ENCODE measurements around the gene CLN6.

Gene CLN6

DNA sequence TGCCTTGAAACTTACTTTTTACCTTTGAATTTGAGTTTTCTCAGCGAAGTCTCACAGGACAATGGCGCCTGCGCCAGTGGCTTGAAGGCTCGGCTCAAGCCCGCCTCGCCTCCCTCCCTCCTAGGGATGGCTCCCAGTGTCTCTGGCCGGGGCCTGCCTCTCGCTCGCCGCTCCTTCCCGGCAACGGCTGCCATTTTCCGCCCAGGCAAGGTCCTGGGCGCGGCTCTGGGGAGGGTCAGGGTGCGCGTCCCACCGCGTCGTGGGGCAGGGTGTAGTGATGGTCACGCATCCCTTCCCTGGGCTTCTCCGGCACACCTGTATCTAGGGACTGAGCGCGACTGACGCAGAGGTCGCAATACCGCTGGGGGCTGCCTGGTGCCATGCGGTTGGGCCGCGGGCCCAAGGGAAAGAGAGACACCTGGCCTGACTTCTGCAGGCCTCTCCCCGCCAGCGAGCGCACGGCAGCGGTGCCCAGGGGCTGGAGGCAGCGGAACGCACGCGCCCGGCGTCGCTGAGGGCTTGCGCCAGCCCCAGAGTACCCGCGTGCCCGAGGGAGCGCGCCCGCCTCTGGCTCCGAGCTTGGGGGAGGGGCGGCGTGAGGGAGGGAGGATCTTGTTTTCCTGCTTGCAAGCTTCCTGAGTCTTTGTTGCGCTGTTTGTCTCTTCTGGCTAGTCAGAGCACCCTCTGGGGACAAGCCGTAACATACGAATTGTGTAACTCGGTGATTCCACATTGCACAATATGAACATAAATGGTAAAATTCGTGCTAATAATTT lies 27.3 kb upstream of the CLN6 start:
- TF ChIP-seq, protein P1, sequence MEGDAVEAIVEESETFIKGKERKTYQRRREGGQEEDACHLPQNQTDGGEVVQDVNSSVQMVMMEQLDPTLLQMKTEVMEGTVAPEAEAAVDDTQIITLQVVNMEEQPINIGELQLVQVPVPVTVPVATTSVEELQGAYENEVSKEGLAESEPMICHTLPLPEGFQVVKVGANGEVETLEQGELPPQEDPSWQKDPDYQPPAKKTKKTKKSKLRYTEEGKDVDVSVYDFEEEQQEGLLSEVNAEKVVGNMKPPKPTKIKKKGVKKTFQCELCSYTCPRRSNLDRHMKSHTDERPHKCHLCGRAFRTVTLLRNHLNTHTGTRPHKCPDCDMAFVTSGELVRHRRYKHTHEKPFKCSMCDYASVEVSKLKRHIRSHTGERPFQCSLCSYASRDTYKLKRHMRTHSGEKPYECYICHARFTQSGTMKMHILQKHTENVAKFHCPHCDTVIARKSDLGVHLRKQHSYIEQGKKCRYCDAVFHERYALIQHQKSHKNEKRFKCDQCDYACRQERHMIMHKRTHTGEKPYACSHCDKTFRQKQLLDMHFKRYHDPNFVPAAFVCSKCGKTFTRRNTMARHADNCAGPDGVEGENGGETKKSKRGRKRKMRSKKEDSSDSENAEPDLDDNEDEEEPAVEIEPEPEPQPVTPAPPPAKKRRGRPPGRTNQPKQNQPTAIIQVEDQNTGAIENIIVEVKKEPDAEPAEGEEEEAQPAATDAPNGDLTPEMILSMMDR (IDR thresholded peaks at IDR 0.05; ENCODE audit: insufficient read depth, low read depth, low read length, missing control alignments), result peak; percentile 31
- peak overlapping the region; percentile 53 for H3K4me3 ChIP-seq (ENCODE audit: low read length)
- DNase-seq (ENCODE audit: low read depth), result peak; percentile 97

DNA sequence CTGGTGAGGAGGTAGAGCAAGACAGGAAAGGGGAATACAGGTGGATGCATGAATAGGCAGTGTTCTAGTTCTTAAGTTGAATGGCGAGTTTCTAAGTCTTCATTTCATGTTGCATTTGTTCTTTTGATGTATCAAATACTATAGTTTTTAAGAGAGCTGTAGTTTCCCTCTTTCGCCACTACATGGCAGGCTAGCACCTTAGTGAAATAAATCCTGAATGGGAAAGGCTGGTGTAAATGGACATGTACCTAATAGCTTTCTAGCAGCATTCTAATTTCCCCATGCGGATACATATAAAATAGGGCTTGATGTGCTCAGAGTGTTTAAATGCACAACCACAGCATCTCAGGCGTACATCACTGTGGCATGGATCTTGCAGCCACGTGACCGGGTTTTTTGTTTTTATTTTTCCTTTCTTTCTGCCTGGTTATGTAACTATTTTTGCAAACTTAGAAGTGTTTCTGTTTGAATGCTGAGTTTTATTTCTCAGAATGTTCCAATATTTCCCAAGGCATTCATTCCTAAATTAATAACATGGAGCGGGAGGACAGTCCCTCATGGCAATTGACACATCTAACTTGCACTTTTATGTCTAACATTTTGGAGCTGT lies 23.5 kb upstream of the CLN6 start:
- DNase-seq (ENCODE audit: low read depth), result peak; percentile 88
- H3K4me3 ChIP-seq (ENCODE audit: low read length), result no peak overlapping the region
- TF ChIP-seq, protein P1 (IDR thresholded peaks at IDR 0.05; ENCODE audit: insufficient read depth, low read depth, low read length, missing control alignments), result peak; percentile 91

DNA sequence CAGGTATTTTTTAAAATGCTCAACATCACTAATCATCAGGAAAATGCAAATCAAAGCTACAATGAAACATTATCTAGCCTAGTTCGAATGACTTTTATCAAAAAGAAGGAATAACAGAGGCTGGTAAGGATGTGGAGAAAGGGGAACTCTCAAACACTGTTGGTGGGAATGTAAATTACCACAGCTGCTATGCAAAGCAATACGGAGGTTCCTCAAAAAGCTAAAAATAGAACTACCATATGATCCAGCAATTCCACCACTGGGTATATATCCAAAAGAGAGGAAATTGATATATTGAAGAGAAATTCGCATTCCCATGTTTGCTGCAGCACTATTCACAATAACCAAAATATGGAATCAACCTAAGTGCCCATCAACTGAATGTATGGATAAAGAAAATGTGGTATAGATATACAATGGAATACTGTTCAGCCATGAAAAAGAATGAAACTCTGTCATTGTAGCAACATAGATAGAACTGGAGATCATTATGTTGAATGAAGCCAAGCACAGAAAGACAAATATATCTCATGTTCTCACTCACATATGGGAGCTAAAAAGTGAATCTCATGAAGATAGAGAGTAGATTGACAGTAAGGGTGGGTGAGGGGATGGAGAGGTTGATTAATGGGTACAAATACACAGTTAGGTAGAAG lies 19.7 kb upstream of the CLN6 start:
- TF ChIP-seq, protein P1 (IDR thresholded peaks at IDR 0.05; ENCODE audit: insufficient read depth, low read depth, low read length, missing control alignments), result no peak
- no peak overlapping the region for H3K4me3 ChIP-seq (ENCODE audit: low read length)
- no peak for DNase-seq (ENCODE audit: low read depth)

DNA sequence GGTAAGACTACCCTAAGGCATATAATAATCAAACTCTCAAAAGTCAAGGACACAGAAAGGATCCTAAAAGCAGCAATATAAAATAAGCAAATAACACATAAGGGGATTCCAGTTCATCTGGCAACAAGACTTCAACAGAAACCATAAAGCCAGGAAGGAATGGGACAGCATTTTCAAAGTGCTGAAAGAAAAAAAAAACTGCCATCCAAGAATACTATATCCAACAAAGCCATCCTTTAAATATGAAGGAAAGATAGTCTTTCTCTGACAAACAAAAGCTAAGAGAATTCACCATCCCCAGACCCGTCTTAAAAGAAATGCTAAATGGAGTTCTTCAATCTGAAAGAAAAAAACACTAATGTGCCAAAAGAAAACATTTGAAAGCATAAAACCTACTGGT lies 14.7 kb upstream of the CLN6 start:
- no peak for DNase-seq (ENCODE audit: low read depth)
- TF ChIP-seq, protein P1 (IDR thresholded peaks at IDR 0.05; ENCODE audit: insufficient read depth, low read depth, low read length, missing control alignments), result no peak
- H3K4me3 ChIP-seq (ENCODE audit: low read length), result no peak overlapping the region

DNA sequence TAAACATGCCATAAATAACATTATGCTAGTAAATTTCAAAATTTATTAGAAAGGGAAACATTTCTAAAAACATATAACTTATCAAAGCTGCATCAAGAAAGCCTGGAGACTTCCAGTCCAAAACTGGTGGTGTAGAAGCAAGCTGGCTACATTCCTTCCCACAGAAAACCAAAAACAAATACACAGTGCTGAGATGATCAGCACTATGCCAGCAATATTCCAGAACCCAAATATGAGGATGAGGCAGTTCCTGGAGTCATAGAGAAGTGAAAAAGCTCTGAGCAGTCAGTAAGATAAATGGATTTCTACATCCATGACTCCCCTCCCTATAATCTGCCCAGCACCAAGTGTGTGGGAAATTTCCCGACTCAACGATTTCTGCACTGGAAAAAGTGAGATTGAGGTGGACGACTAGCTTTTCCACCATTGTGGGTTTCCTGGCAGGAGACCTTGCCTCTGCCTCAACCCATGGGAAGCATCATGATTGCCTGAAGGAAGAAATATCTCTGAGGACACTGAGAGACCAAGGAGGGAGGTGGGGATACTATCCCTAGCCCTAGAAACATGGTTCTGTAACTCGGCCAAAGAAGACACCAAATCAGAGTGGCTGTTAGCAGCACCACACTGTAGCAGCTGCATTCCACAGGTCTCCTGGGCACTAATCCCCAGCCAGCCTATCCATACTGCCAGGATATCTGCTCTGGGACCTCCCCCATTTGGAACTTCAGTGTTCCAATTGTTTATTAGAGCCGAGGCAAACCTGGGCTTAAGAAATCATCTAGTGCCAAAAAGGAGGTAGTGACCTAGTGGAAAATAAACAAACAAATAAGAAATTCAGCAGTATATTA lies 11.8 kb upstream of the CLN6 start:
- no peak for DNase-seq (ENCODE audit: low read depth)
- TF ChIP-seq, protein P1 (IDR thresholded peaks at IDR 0.05; ENCODE audit: insufficient read depth, low read depth, low read length, missing control alignments), result no peak
- no peak overlapping the region for H3K4me3 ChIP-seq (ENCODE audit: low read length)

DNA sequence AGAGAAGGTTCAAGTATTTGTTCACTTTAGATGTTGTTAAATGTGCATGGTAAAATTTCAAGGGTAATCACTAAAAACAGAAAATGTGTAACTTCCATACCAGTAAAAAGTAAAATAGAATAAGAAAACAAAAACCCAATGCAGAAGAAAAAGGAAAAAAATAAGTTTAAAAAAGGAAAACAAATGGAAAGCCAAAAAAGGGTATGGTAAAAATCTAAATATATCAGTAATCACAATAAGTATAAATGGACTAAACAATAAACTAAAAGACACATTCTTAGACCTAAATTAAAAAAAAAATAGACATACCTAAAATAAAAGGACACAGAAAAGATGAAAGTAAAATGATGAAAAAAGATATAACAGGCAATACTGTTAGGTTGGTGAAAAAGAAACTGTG lies 9.5 kb upstream of the CLN6 start:
- TF ChIP-seq, protein P1 (IDR thresholded peaks at IDR 0.05; ENCODE audit: insufficient read depth, low read depth, low read length, missing control alignments), result no peak
- H3K4me3 ChIP-seq (ENCODE audit: low read length), result no peak overlapping the region

More for the DNA sequence above, 9.5 kb upstream of the CLN6 start:
- DNase-seq (ENCODE audit: low read depth), result no peak

Measured in epithelial cell of esophagus (primary cell).